Liver (tissue), 3 donors: ENCODE results near the gene PGPEP1.

ENCODE experiments used
- EGR1 ChIP-seq, 2 donors: IDR thresholded peaks; 2 replicates each; pipeline ENCODE4 v1.6.1; 2016 to 2018; ENCODE audit warnings: antibody characterized with exemption in 2 of 2, low read depth in 2 of 2
- FOXA1 ChIP-seq: IDR thresholded peaks from 2 replicates; pipeline ENCODE4 v1.6.1; 2016; ENCODE audit warnings: antibody characterized with exemption
- FOXA2 ChIP-seq: IDR thresholded peaks from 2 replicates; pipeline ENCODE4 v1.6.1; 2016; ENCODE audit warnings: antibody characterized with exemption
- GABPA ChIP-seq, 2 donors: IDR thresholded peaks in 1 of 2; conservative IDR thresholded peaks in 1 of 2; 2 replicates each; pipeline ENCODE4 v1.6.1; 2016; ENCODE audit warnings: antibody characterized with exemption in 2 of 2, mild to moderate bottlenecking in 1 of 2, moderate library complexity in 1 of 2
- HNF4A ChIP-seq, 2 donors: conservative IDR thresholded peaks; 2 replicates each; pipeline ENCODE4 v1.6.1; 2016; ENCODE audit warnings: antibody characterized with exemption in 2 of 2, mild to moderate bottlenecking in 2 of 2
- JUND ChIP-seq, 2 donors: IDR thresholded peaks; 2 replicates each; pipeline ENCODE4 v1.6.1; 2016; ENCODE audit warnings: antibody characterized with exemption in 2 of 2
- RAD21 ChIP-seq, 2 donors: IDR thresholded peaks; 2 replicates each; pipeline ENCODE4 v1.6.1; 2016; ENCODE audit warnings: antibody characterized with exemption in 2 of 2, mild to moderate bottlenecking in 2 of 2
- REST ChIP-seq: IDR thresholded peaks from 2 replicates; pipeline ENCODE4 v1.6.1; 2016; ENCODE audit warnings: antibody characterized with exemption, mild to moderate bottlenecking
- SP1 ChIP-seq: IDR thresholded peaks from 2 replicates; pipeline ENCODE4 v1.6.1; 2018; ENCODE audit warnings: antibody characterized with exemption, mild to moderate bottlenecking
- YY1 ChIP-seq: IDR thresholded peaks from 2 replicates; pipeline ENCODE4 v1.6.1; 2016; ENCODE audit warnings: antibody characterized with exemption, mild to moderate bottlenecking
- ZBTB33 ChIP-seq: IDR thresholded peaks from 2 replicates; pipeline ENCODE4 v1.6.1; 2016; ENCODE audit warnings: antibody characterized with exemption
- TF ChIP-seq, protein P1 (sequence below): fragments of 150-350 bp; IDR thresholded peaks from 2 replicates; pipeline ENCODE4 v1.5.1; 2017; ENCODE audit warnings: improper control_type of control experiment, low read depth, low read length; ENCODE audit not compliant: missing input control
- TF ChIP-seq, protein P2 (sequence below): IDR thresholded peaks from 2 replicates; pipeline ENCODE4 v1.6.1; 2016; ENCODE audit warnings: antibody characterized with exemption
- TF ChIP-seq, protein P3 (sequence below): IDR thresholded peaks from 2 replicates; pipeline ENCODE4 v1.6.1; 2016; ENCODE audit warnings: antibody characterized with exemption
- donor health status: healthy.
- donor health status: healthy.

DNA sequence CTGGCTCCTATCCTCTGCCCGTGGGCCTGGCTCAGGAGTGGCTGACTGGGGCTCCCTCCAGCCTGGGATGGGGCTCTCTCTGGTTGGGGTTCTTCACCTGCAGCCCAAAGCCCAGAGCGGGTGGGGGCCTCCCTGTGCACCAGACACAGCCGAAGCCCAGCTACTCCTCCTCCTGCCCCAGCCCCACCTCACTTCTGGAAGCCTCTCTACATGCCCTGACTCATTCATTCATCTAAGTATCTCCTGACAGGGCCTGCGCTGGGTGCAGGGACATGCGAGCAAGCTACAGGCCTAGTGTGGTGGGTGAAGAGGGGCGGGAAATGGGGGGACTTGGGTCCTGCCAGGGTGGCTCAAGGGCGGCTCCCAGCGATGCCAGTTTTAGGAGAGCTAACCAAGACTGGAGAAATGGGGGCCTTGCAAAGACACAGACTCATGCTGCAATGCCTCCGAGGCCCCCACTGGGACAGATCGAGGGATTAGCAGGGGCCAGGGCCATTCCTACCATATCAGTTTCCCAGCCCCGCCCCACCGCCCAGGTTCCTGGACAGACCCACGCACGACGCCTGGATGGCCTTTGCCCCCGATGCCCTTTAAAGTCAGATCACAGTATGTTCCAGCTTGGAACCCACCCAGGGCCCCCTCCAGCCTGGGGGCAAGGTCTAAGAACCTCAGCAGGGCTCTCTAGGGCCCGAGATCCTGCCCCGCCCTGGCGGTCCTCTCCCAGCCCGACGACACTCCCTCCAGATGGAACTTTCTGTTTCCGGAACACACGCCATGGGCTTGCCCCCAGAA lies 30.1 kb upstream of the PGPEP1 start:
- TF ChIP-seq, protein P1, sequence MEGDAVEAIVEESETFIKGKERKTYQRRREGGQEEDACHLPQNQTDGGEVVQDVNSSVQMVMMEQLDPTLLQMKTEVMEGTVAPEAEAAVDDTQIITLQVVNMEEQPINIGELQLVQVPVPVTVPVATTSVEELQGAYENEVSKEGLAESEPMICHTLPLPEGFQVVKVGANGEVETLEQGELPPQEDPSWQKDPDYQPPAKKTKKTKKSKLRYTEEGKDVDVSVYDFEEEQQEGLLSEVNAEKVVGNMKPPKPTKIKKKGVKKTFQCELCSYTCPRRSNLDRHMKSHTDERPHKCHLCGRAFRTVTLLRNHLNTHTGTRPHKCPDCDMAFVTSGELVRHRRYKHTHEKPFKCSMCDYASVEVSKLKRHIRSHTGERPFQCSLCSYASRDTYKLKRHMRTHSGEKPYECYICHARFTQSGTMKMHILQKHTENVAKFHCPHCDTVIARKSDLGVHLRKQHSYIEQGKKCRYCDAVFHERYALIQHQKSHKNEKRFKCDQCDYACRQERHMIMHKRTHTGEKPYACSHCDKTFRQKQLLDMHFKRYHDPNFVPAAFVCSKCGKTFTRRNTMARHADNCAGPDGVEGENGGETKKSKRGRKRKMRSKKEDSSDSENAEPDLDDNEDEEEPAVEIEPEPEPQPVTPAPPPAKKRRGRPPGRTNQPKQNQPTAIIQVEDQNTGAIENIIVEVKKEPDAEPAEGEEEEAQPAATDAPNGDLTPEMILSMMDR, result no peak
- TF ChIP-seq, protein P2, sequence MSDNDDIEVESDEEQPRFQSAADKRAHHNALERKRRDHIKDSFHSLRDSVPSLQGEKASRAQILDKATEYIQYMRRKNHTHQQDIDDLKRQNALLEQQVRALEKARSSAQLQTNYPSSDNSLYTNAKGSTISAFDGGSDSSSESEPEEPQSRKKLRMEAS, result no peak
- TF ChIP-seq RAD21 (IDR thresholded peaks at IDR 0.05) (no peak), EGR1 (IDR thresholded peaks at IDR 0.05; ENCODE audit: low read depth in 2 of 2) (no peak), JUND (IDR thresholded peaks at IDR 0.05) (no peak), YY1 (no peak), FOXA2 (no peak), SP1 (no peak), REST (no peak), FOXA1 (no peak), ZBTB33 (no peak), HNF4A (conservative IDR thresholded peaks at IDR 0.05) (peak in 1 of 2 donors; percentile 60), GABPA (IDR thresholded peaks at IDR 0.05 in 1 of 2, conservative IDR thresholded peaks at IDR 0.05 in 1 of 2) (no peak)
- TF ChIP-seq, protein P3, sequence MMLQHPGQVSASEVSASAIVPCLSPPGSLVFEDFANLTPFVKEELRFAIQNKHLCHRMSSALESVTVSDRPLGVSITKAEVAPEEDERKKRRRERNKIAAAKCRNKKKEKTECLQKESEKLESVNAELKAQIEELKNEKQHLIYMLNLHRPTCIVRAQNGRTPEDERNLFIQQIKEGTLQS, result no peak
